ENCODE data around the gene ICAM4.
A peak's percentile ranks its signal among the peaks of the same experiment; 100 is the strongest.
"Not testable (repeated sequence)": the region's sequence is repeated elsewhere in the genome, so short reads cannot be mapped to it uniquely, and the experiment has no call there.

ICAM4 gene

GRCh38 chr19:10286803-10287737 lies at the start of gene ICAM4:
Gene ICAM4 (plus strand): TSS chr19:10286955. CDS start chr19:10287013, 58 bp downstream.
- DNase-seq, result no peak

- DNase-seq, result no peak
Observed at GRCh38 chr19:10237702-10238101, 49.1 kb upstream of the ICAM4 start.

GRCh38 chr19:10238172-10238783 lies 48.5 kb upstream of the ICAM4 start:
- DNase-seq, result no peak

- DNase-seq, result not testable (repeated sequence)
Observed at GRCh38 chr19:10241826-10242449, 44.8 kb upstream of the ICAM4 start.

DNA sequence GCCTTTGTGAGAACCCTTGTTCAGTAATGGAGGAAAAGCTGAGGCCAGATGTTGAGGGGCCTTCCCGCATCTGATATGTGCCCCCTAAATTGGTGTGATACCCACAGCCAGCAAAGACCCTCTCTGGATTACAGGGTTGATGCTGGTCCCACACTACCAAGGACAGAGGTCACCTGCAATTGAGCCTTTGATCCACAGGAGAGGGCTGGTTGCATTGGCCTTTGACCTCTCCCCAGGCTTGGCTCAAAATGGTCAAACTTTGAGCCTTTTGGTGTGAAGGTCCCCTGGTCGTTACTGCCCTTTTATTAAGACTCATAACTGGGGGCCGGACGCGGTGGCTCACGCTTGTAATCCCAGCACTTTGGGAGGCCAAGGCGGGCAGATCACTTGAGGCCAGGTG lies 43.1 kb upstream of the ICAM4 start:
- DNase-seq, result no peak

DNA sequence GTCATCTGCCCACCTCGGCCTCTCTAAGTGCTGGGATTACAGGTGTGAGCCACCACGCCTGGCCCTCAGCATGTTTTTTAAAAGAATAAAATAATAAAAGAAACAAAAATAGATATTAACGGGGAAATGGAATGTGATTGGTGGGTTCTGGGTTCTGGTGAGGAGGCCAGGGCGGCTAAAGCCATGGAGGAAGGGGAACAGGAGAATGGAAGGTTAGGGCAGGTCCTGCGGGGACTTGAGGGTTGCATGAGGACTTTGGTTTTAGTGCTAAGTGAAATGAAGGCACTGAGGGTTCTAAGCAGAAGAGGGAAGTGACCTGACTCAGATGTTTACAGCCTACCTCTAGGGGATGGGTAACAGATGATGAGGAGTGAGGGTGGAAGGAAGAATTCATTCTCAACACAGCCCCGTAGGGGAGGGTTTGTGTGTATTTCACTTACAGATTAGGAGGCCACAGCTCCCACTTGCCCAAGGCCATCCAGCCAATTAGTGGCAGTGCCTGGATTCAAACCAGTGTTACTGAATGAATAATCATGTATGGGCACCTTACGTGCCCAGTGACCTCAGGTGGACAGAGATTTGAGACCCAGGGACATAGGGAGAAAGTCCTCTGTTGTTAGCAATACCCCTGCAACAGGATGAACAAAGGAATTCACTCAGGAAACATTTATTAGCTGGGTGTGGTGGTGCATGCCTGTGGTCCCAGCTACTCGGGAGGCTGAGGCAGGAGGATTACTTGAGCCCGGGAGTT lies 41.4 kb upstream of the ICAM4 start:
- no peak for DNase-seq

GRCh38 chr19:10246511-10246910 lies 40.2 kb upstream of the ICAM4 start:
- DNase-seq, result no peak

- DNase-seq, result peak; percentile 82 to 89
Observed at GRCh38 chr19:10251792-10252694, 34.7 kb upstream of the ICAM4 start, which contains the start of gene MRPL4. Gene MRPL4 (plus strand): TSS chr19:10252214. CDS start chr19:10252254, 40 bp downstream.

GRCh38 chr19:10252707-10253106 lies 34.0 kb upstream of the ICAM4 start:
- no peak for DNase-seq

GRCh38 chr19:10254244-10254643 lies 32.5 kb upstream of the ICAM4 start:
- no peak for DNase-seq

DNA sequence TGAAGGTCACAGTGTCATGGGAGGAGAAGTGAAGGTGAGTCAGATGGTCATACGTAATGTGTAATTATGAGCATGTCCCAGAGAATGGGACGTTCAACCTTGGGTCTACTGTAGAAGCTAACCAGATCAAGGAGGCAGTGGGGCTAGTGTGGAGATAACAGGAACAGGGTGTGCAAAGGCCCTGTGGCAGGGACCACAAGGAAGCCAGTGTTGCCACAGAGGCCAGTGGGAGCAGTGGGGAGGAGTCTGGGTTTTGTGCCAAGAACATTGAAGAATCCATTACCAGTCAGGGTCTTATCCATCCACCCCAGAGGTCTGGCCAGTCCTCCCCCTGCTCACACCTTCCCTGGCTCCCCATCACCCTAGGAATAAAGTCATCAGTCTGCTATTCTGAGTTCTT lies 31.4 kb upstream of the ICAM4 start:
- no peak for DNase-seq

- DNase-seq, result no peak
Observed at GRCh38 chr19:10256551-10256950, 30.2 kb upstream of the ICAM4 start.

- DNase-seq, result no peak
Observed at GRCh38 chr19:10256970-10257615, 29.7 kb upstream of the ICAM4 start.

DNA sequence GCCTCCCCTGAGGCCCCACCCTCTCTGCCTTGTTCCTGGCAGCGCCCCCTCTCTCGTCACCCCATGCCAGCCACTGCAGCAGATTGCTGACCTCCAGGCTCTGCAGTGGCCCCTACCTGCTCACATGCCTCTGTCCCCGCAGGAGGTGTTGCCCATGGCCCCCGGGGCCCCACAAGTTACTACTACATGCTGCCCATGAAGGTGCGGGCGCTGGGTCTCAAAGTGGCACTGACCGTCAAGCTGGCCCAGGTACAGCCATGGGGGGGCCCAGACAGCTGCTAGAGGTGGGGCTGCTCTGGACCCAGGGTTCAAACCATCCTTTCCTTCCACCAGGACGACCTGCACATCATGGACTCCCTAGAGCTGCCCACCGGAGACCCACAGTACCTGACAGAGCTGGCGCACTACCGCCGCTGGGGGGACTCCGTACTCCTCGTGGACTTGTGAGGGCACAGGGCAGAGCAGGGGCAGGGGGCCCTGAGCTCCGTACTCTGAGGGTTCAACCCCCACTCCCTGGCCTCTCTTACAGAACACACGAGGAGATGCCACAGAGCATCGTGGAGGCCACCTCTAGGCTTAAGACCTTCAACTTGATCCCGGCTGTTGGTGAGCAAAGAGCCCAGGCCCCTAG lies 28.6 kb upstream of the ICAM4 start:
- DNase-seq, result no peak

DNA sequence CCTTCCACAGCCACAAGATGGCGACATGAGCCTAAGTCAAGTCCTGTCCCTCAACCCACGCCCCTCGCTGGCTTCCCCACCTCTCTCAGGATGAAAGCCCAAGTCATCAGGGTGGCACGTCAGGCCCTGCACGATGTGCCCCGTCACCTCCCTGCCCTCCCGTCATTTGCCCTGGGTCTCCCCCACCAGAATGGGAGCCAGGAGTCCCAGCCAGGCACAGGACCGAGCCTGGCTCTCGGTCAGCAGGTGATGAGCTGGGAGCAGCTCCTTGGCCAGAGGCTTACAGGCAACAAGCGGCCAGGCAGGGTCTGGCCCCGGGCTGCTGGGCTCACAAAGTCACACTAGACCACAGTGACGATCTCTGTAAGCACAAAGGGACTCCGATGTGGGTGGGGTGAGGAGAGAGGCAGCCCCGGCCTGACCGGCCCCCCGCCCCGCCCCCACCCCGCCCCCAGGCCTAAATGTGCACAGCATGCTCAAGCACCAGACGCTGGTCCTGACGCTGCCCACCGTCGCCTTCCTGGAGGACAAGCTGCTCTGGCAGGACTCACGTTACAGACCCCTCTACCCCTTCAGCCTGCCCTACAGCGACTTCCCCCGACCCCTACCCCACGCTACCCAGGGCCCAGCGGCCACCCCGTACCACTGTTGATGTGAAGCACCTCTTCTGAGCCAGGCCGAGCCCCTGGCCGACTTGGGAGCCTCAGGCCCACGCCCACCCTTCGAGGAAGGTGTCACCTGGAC lies 27.4 kb upstream of the ICAM4 start:
- DNase-seq, result peak in 1 of 2 experiments; percentile 10

DNA sequence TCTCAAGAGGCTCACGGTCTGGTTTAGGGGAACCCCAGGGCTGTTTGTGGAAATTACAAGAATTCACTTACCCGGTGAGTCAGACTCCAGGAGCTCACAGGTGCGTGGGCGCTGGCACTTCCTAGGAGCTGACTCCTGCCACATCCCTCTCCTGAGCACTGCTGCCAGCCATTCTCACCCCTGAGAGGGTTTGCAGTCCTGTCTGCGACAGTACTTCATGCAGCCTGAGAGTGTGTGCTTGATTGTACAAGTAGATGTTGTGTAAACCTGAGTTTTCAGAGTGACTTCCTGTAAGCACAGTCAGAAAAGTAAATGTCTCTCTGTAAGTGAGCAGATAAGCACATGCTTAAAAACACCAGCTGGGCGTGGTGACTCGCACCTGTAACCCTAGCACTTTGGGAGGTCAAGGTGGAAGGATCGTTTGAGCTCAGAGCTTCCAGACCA lies 26.6 kb upstream of the ICAM4 start:
- DNase-seq, result no peak

DNA sequence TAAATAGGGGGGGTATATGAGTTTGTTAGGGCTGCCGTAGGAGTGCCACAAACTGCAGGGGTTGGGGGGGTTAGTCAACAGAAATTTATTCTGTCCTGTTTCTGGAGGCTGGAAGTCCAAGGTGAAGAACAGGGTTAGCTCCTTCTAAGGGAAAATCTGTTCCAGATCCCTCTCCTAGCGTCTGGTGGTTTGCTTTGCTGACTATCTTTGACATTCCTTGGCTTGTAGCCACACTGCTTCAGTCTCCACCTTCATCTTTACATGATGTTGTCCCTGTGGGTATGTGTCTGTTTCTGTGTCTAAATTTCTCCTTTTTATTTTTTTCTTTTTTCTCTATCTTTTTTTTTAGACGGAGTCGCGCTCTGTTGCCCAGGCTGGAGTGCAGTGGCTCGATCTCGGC lies 24.0 kb upstream of the ICAM4 start:
- DNase-seq, result no peak

GRCh38 chr19:10266706-10267105 lies 20.0 kb upstream of the ICAM4 start:
- DNase-seq, result no peak

GRCh38 chr19:10268071-10268470 lies 18.7 kb upstream of the ICAM4 start:
- DNase-seq, result no peak
